HepG2 (cell line): ENCODE data around the gene ARCN1. TPM values are rescaled to one million over a fixed set of nuclear protein-coding genes. Genes with fewer than 3 reads are reported as not detected.

ENCODE experiments used
- AGO2 ChIP-seq: fragments of 200-400 bp; formaldehyde crosslinking; optimal IDR thresholded peaks from 2 replicates; pipeline ENCODE3; 2017; ENCODE audit warnings: mild to moderate bottlenecking, low read depth, low read length, moderate library complexity
- ATF1 ChIP-seq: IDR thresholded peaks from 2 replicates; pipeline ENCODE4 v1.6.1; 2016; ENCODE audit warnings: mild to moderate bottlenecking, control low read depth
- ELF4 ChIP-seq: sonication (generic); formaldehyde crosslinking; IDR thresholded peaks from 2 replicates; pipeline ENCODE4 v1.5.0; 2020; ENCODE audit warnings: missing genetic modification reagents, mild to moderate bottlenecking, moderate library complexity, borderline replicate concordance
- FOXA3 ChIP-seq: IDR thresholded peaks from 2 replicates; pipeline ENCODE4 v1.6.1; 2016; ENCODE audit warnings: missing genetic modification reagents, missing compliant biosample characterization
- FOXO1 ChIP-seq: sonication (generic); formaldehyde crosslinking; IDR thresholded peaks from 2 replicates; pipeline ENCODE4 v1.4.0; 2020; ENCODE audit warnings: missing genetic modification reagents
- HOXA3 ChIP-seq: sonication (generic); formaldehyde crosslinking; IDR thresholded peaks from 2 replicates; pipeline ENCODE4 v1.5.0; 2020; ENCODE audit warnings: missing genetic modification reagents
- NCOA5 ChIP-seq: sonication (generic); formaldehyde crosslinking; IDR thresholded peaks from 2 replicates; pipeline ENCODE4 v1.4.0; 2020; ENCODE audit warnings: missing genetic modification reagents
- PHF8 ChIP-seq: sonication (generic); formaldehyde crosslinking; IDR thresholded peaks from 2 replicates; pipeline ENCODE4 v1.5.0; 2020; ENCODE audit warnings: missing genetic modification reagents
- SAFB2 ChIP-seq: sonication (generic); formaldehyde crosslinking; IDR thresholded peaks from 2 replicates; pipeline ENCODE4 v1.5.1; 2020; ENCODE audit warnings: missing genetic modification reagents, low read depth, mild to moderate bottlenecking, borderline replicate concordance
- SALL1 ChIP-seq: sonication (generic); formaldehyde crosslinking; IDR thresholded peaks from 2 replicates; pipeline ENCODE4 v1.8.0; 2022; ENCODE audit warnings: mild to moderate bottlenecking, missing genetic modification reagents
- THAP11 ChIP-seq: IDR thresholded peaks from 2 replicates; pipeline ENCODE4 v1.6.1; 2016; ENCODE audit warnings: missing biosample characterization, missing genetic modification reagents
- ZC3H4 ChIP-seq: sonication (generic); formaldehyde crosslinking; IDR thresholded peaks from 2 replicates; pipeline ENCODE4 v1.4.0; 2020; ENCODE audit warnings: missing genetic modification reagents, borderline replicate concordance
- ZFP82 ChIP-seq: sonication (generic); formaldehyde crosslinking; IDR thresholded peaks from 2 replicates; pipeline ENCODE4 v1.5.1; 2020; ENCODE audit warnings: mild to moderate bottlenecking, missing genetic modification reagents, borderline replicate concordance
- ZNF713 ChIP-seq: sonication (generic); formaldehyde crosslinking; IDR thresholded peaks from 2 replicates; pipeline ENCODE4 v1.4.0; 2020; ENCODE audit warnings: mild to moderate bottlenecking, missing genetic modification reagents
- ZNF777 ChIP-seq: sonication (generic); formaldehyde crosslinking; IDR thresholded peaks from 2 replicates; pipeline ENCODE4 v1.4.0; 2020; ENCODE audit warnings: missing genetic modification reagents
- ZSCAN31 ChIP-seq: sonication (generic); formaldehyde crosslinking; IDR thresholded peaks from 2 replicates; pipeline ENCODE4 v1.5.0; 2020; ENCODE audit warnings: low read depth, mild to moderate bottlenecking, missing genetic modification reagents
- polyA plus RNA-seq, 8 experiments: library from polyadenylated mRNA; depleted of rRNA in 3 of 8; stranded (reverse) in 7 of 8; unstranded in 1 of 8; fragments of >200 nt; fragmentation: Illumina TruSeq in 4 of 8; extraction: Trizol in 4 of 8; gene quantifications; 2 replicates each; pipeline versions ENCODE4 v1.2.1 to v1.2.3, GENCODE V29; 2011 to 2016; ENCODE audit warnings: low read depth in 4 of 8, missing spikeins in 1 of 8, mixed read lengths in 1 of 8; ENCODE audit not compliant: insufficient read depth in 1 of 8
- total RNA-seq, 5 experiments: library from RNA; depleted of rRNA; stranded (reverse); fragments of >200 nt; fragmentation: Illumina TruSeq; extraction: Trizol; gene quantifications; 2 replicates each; pipeline ENCODE4 v1.2.3, GENCODE V29; 2016; ENCODE audit warnings: low read depth in 1 of 5
- TF ChIP-seq, protein P1 (sequence below): sonication (generic); formaldehyde crosslinking; IDR thresholded peaks from 2 replicates; pipeline ENCODE4 v1.4.0; 2020; ENCODE audit warnings: missing genetic modification reagents
- TF ChIP-seq, protein P2 (sequence below), 2 experiments: sonication (generic) in 1 of 2; formaldehyde crosslinking in 1 of 2; IDR thresholded peaks; 2 replicates each; pipeline versions ENCODE4 v1.4.0 to v1.6.1; 2018 to 2020; ENCODE audit warnings: missing genetic modification reagents in 2 of 2, borderline replicate concordance in 1 of 2, low read depth in 1 of 2, mild to moderate bottlenecking in 1 of 2, missing biosample characterization in 1 of 2
- TF ChIP-seq, protein P3 (sequence below): sonication (generic); formaldehyde crosslinking; conservative IDR thresholded peaks from 2 replicates; pipeline ENCODE4 v1.8.1; 2023; ENCODE audit warnings: missing genetic modification reagents
- TF ChIP-seq, protein P4 (sequence below): sonication (generic); formaldehyde crosslinking; IDR thresholded peaks from 2 replicates; pipeline ENCODE4 v1.4.0; 2020; ENCODE audit warnings: mild to moderate bottlenecking, missing genetic modification reagents, borderline replicate concordance

The ARCN1 gene
- total and polyA plus RNA-seq, 2 of the 13 experiments (the other 11 are each of a cell fraction or from before 2014, with no cell fraction given) = 148 to 200 TPM

DNA sequence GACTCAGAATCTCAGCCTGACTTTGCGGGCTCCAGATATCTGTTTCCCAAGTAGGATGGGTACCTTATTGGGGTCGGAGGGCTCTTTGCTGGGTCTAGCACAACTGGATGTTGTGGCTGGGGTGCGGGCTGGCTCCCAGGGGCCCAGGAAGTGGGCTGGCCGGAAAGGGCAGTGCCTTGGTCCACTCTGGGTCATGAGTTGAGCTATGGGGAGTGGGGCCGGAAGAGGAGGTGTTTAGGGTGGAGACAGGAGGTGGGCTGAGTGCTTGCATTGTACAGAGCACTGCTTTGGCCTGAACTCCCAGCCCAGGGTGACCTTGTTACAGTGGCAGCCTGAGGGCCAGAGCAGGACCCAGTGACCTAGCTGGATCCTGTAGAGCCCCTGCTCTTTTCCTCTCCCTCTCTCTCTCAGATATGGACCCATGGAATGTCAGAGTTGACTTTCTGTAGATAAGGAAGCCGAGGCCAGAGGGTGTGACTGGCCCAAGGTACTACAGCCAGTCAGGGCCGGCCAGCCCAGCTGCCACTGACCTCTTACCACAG is 48.4 kb downstream of the ARCN1 start (continued):
- TF ChIP-seq HOXA3 (peak; percentile 55; the same call in 1 of the 2 replicates), ZFP82 (CRISPR knock-in tag) (0 out of 2 replicates have a peak, but pooled peaks have one; percentile 60), FOXO1 (CRISPR knock-in tag) (peak; percentile 3; the same call in 1 of the 2 replicates), PHF8 (CRISPR knock-in tag) (peak; percentile 69), AGO2 (no peak), ZNF713 (CRISPR knock-in tag) (no peak), SALL1 (CRISPR knock-in tag) (peak; percentile 63), SAFB2 (CRISPR knock-in tag) (no peak; the same call in 1 of the 2 replicates), ZC3H4 (peak; percentile 51; the same call in 1 of the 2 replicates), ATF1 (CRISPR knock-in tag) (peak; percentile 39; the same call in 1 of the 2 replicates), ELF4 (CRISPR knock-in tag) (peak; percentile 70; the same call in 1 of the 2 replicates), ZNF777 (CRISPR knock-in tag) (0 out of 2 replicates have a peak, but pooled peaks have one; percentile 2), THAP11 (CRISPR knock-in tag) (peak; percentile 69; the same call in 1 of the 2 replicates), NCOA5 (CRISPR knock-in tag) (no peak), ZSCAN31 (CRISPR knock-in tag) (peak; percentile 64; the same call in 1 of the 2 replicates), FOXA3 (CRISPR knock-in tag) (peak; percentile 51; the same call in 1 of the 2 replicates)
- TF ChIP-seq, protein P1, sequence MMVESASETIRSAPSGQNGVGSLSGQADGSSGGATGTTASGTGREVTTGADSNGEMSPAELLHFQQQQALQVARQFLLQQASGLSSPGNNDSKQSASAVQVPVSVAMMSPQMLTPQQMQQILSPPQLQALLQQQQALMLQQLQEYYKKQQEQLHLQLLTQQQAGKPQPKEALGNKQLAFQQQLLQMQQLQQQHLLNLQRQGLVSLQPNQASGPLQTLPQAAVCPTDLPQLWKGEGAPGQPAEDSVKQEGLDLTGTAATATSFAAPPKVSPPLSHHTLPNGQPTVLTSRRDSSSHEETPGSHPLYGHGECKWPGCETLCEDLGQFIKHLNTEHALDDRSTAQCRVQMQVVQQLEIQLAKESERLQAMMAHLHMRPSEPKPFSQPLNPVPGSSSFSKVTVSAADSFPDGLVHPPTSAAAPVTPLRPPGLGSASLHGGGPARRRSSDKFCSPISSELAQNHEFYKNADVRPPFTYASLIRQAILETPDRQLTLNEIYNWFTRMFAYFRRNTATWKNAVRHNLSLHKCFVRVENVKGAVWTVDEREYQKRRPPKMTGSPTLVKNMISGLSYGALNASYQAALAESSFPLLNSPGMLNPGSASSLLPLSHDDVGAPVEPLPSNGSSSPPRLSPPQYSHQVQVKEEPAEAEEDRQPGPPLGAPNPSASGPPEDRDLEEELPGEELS = peak; percentile 37
- TF ChIP-seq, protein P2, sequence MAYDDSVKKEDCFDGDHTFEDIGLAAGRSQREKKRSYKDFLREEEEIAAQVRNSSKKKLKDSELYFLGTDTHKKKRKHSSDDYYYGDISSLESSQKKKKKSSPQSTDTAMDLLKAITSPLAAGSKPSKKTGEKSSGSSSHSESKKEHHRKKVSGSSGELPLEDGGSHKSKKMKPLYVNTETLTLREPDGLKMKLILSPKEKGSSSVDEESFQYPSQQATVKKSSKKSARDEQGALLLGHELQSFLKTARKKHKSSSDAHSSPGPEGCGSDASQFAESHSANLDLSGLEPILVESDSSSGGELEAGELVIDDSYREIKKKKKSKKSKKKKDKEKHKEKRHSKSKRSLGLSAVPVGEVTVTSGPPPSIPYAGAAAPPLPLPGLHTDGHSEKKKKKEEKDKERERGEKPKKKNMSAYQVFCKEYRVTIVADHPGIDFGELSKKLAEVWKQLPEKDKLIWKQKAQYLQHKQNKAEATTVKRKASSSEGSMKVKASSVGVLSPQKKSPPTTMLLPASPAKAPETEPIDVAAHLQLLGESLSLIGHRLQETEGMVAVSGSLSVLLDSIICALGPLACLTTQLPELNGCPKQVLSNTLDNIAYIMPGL (CRISPR knock-in tag; IDR thresholded peaks at IDR 0.05; ENCODE audit: borderline replicate concordance in 1 of 2, low read depth in 1 of 2) = peak; percentile 19 to 53; a peak in 2 of 4 replicates
- TF ChIP-seq, protein P3, sequence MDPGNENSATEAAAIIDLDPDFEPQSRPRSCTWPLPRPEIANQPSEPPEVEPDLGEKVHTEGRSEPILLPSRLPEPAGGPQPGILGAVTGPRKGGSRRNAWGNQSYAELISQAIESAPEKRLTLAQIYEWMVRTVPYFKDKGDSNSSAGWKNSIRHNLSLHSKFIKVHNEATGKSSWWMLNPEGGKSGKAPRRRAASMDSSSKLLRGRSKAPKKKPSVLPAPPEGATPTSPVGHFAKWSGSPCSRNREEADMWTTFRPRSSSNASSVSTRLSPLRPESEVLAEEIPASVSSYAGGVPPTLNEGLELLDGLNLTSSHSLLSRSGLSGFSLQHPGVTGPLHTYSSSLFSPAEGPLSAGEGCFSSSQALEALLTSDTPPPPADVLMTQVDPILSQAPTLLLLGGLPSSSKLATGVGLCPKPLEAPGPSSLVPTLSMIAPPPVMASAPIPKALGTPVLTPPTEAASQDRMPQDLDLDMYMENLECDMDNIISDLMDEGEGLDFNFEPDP = no peak
- TF ChIP-seq, protein P4, sequence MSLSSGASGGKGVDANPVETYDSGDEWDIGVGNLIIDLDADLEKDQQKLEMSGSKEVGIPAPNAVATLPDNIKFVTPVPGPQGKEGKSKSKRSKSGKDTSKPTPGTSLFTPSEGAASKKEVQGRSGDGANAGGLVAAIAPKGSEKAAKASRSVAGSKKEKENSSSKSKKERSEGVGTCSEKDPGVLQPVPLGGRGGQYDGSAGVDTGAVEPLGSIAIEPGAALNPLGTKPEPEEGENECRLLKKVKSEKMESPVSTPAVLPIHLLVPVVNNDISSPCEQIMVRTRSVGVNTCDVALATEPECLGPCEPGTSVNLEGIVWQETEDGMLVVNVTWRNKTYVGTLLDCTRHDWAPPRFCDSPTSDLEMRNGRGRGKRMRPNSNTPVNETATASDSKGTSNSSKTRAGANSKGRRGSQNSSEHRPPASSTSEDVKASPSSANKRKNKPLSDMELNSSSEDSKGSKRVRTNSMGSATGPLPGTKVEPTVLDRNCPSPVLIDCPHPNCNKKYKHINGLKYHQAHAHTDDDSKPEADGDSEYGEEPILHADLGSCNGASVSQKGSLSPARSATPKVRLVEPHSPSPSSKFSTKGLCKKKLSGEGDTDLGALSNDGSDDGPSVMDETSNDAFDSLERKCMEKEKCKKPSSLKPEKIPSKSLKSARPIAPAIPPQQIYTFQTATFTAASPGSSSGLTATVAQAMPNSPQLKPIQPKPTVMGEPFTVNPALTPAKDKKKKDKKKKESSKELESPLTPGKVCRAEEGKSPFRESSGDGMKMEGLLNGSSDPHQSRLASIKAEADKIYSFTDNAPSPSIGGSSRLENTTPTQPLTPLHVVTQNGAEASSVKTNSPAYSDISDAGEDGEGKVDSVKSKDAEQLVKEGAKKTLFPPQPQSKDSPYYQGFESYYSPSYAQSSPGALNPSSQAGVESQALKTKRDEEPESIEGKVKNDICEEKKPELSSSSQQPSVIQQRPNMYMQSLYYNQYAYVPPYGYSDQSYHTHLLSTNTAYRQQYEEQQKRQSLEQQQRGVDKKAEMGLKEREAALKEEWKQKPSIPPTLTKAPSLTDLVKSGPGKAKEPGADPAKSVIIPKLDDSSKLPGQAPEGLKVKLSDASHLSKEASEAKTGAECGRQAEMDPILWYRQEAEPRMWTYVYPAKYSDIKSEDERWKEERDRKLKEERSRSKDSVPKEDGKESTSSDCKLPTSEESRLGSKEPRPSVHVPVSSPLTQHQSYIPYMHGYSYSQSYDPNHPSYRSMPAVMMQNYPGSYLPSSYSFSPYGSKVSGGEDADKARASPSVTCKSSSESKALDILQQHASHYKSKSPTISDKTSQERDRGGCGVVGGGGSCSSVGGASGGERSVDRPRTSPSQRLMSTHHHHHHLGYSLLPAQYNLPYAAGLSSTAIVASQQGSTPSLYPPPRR (CRISPR knock-in tag) = peak; percentile 56
